Endothelial cell (in vitro differentiated cells): ENCODE measurements around the gene PACRG. TPM values are rescaled to one million over a fixed set of nuclear protein-coding genes. Genes with fewer than 3 reads are reported as not detected.

Experiments used
- DNase-seq: peaks from one replicate; pipeline ENCODE4 v3.0.0; 2021; ENCODE audit warnings: low spot score
- H3K27ac Mint-ChIP-seq: one replicate; pipeline ENCODE4 v1.8.0; 2021; ENCODE audit warnings: mixed read lengths, inconsistent platforms; ENCODE audit not compliant: unreplicated experiment
- H3K27me3 Mint-ChIP-seq: one replicate; pipeline ENCODE4 v1.8.0; 2021; ENCODE audit warnings: mild to moderate bottlenecking, moderate library complexity, mixed read lengths, inconsistent platforms; ENCODE audit not compliant: unreplicated experiment
- H3K36me3 Mint-ChIP-seq: one replicate; pipeline ENCODE4 v1.8.0; 2021; ENCODE audit warnings: mild to moderate bottlenecking, low read depth, mixed read lengths, inconsistent platforms; ENCODE audit not compliant: unreplicated experiment
- H3K4me1 Mint-ChIP-seq: one replicate; pipeline ENCODE4 v1.8.0; 2021; ENCODE audit warnings: mild to moderate bottlenecking, mixed read lengths, inconsistent platforms; ENCODE audit not compliant: unreplicated experiment
- H3K4me3 Mint-ChIP-seq: one replicate; pipeline ENCODE4 v1.8.0; 2021; ENCODE audit warnings: mild to moderate bottlenecking, mixed read lengths, inconsistent platforms; ENCODE audit not compliant: unreplicated experiment
- H3K9me3 Mint-ChIP-seq: one replicate; pipeline ENCODE4 v1.8.0; 2021; ENCODE audit warnings: mixed read lengths, inconsistent platforms; ENCODE audit not compliant: unreplicated experiment
- total RNA-seq: library from RNA; stranded (reverse); fragmentation: NEBNext Ultra II Directional; extraction: Animal tissue kit (Norgen Biotek cat#: 25700); gene quantifications from one replicate; pipeline ENCODE4 v1.2.1, GENCODE V29; 2021; ENCODE audit not compliant: unreplicated experiment
- TF ChIP-seq, protein P1 (sequence below): fragments of 200-600 bp; sonication (generic); IDR thresholded peaks from one replicate; pipeline ENCODE4 v1.5.0; 2021; ENCODE audit warnings: antibody characterized with exemption; ENCODE audit not compliant: unreplicated experiment

The PACRG gene
- total RNA-seq, 1 donor from 2014 or later = 1.1 TPM

DNA sequence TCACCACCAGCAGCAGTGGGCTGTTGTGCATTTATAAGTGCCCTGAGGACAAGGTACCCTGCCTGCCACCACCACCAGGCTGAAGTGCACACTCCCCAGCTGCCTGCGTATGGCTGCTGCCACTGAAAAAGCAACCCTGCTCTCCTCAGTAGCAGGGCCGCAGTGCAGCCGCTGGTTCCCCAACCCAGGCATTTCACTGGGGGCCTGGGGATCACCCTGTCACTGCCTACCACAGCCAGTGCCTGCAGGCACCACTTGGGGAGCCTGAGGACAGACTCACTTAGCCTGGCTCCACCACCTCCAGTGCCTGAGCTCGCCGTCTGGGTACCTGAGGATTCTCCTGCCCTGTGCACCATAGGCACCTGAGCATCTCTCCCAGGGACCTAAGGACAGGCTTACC, 215.6 kb downstream of the PACRG start:
- DNase-seq = no peak
- peaks cover 5% of the 10 kb centered on the region for H3K27me3 Mint-ChIP-seq
- no peaks in the 10 kb centered on the region for H3K36me3 Mint-ChIP-seq
- H3K27ac Mint-ChIP-seq = no peak overlapping the region
- TF ChIP-seq, protein P1, sequence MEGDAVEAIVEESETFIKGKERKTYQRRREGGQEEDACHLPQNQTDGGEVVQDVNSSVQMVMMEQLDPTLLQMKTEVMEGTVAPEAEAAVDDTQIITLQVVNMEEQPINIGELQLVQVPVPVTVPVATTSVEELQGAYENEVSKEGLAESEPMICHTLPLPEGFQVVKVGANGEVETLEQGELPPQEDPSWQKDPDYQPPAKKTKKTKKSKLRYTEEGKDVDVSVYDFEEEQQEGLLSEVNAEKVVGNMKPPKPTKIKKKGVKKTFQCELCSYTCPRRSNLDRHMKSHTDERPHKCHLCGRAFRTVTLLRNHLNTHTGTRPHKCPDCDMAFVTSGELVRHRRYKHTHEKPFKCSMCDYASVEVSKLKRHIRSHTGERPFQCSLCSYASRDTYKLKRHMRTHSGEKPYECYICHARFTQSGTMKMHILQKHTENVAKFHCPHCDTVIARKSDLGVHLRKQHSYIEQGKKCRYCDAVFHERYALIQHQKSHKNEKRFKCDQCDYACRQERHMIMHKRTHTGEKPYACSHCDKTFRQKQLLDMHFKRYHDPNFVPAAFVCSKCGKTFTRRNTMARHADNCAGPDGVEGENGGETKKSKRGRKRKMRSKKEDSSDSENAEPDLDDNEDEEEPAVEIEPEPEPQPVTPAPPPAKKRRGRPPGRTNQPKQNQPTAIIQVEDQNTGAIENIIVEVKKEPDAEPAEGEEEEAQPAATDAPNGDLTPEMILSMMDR = no peak
- no peaks in the 10 kb centered on the region for H3K9me3 Mint-ChIP-seq
- no peak overlapping the region for H3K4me3 Mint-ChIP-seq
- peaks cover 2% of the 10 kb centered on the region for H3K4me1 Mint-ChIP-seq

DNA sequence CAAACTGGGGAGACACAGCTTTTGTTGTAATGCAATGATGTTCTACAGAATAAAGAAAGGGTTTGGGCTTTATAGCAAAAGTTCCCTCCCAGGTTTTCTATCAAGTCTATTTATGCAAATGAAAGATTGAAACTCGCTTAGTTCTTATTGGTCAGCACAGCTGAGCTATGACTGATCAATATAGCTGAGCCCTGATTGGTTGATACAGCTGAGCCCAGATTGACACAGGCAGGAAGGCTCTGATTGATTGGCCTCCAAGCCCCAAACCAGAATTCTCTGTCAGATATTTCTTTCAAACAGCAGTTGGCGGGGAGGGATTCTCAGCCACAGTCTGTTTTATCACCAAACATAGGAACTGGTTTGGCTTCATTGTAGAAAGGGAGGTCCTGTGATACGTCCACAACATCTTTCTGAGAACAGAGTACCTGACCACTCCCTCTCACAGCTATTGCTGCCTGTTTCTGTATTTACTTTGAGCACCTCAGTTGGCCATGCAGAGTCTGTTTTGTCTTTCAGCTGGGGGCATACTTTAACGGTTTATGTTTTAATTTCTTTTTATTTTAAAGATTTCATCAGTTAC, 223.5 kb downstream of the PACRG start:
- TF ChIP-seq, protein P1 = no peak
- no peak for DNase-seq
- H3K27ac Mint-ChIP-seq = no peak overlapping the region
- H3K4me1 Mint-ChIP-seq = no peaks in the 10 kb centered on the region
- no peaks in the 10 kb centered on the region for H3K36me3 Mint-ChIP-seq
- H3K9me3 Mint-ChIP-seq = no peaks in the 10 kb centered on the region
- H3K4me3 Mint-ChIP-seq = no peak overlapping the region
- no peaks in the 10 kb centered on the region for H3K27me3 Mint-ChIP-seq

DNA sequence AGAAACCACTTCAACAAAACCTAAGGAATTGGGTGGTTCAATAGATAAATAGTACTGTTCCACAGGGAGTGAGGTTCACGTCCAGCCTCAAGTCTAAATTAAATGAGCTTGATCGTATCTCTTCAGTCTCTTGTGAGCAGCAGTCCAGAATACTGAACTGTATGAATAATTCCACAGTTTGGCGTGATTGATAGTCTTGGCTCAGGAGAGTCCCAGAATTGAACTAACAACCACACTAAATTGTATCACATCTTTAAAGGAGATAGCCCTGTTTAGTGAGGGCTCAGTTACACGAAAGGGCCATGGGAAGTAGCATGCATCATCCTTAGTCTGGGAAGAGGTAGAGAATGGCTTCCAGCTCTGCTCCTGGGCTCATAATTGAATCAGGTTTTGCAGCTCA, 224.6 kb downstream of the PACRG start:
- Mint-ChIP-seq H3K36me3 (no peaks in the 10 kb centered on the region), H3K27me3 (no peaks in the 10 kb centered on the region), H3K4me1 (no peaks in the 10 kb centered on the region), H3K27ac (no peak overlapping the region), H3K4me3 (no peak overlapping the region), H3K9me3 (no peaks in the 10 kb centered on the region)
- DNase-seq = no peak
- TF ChIP-seq, protein P1 = no peak

DNA sequence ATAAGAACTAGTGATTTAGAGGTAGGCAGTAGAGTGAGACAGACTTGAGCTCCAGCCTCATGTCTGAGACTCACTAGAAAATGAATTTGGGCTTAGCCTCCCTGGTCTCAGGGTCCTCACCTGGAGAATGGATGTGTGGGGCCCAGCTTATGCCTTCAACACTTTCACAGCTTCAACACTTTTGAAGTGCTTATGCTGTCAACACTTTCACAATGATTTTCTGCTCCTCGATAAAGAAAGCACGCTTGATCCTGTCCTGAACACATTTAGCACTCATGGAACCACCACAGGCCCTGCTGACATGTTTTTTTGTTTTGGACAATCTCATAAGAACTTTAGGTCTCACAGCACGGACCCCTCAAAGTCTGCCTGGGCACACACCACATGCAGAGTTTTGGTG, 229.3 kb downstream of the PACRG start:
- no peaks in the 10 kb centered on the region for H3K4me1 Mint-ChIP-seq
- H3K4me3 Mint-ChIP-seq = no peak overlapping the region
- no peaks in the 10 kb centered on the region for H3K27me3 Mint-ChIP-seq

More for the DNA sequence above, 229.3 kb downstream of the PACRG start:
- TF ChIP-seq, protein P1 = no peak
- no peaks in the 10 kb centered on the region for H3K9me3 Mint-ChIP-seq
- no peak for DNase-seq
- no peaks in the 10 kb centered on the region for H3K36me3 Mint-ChIP-seq
- no peak overlapping the region for H3K27ac Mint-ChIP-seq
